Stimulated activated effector memory CD8-positive, alpha-beta T cell treated with anti-CD3 and anti-CD28 coated beads, Interleukin-12 subunit alpha, Interleukin-12 subunit beta, amount 100 ng/mL, for 72 hours (primary cell): ENCODE results near the gene TYK2.
A peak's percentile ranks its signal among the peaks of the same experiment; 100 is the strongest.
"Not testable (repeated sequence)": the region's sequence is repeated elsewhere in the genome, so short reads cannot be mapped to it uniquely, and the experiment has no call there.

Experiments used
- ATAC-seq: fragments of 150-1000 bp; cut with Tn5 transposase; 2 replicates; pipeline ENCODE4 v1.10.0; 2021
- DNase-seq, 2 donors: peaks; one replicate each; pipeline ENCODE4 v3.0.0; 2021 to 2022; ENCODE audit warnings: low spot score in 2 of 2
- H3K27ac Mint-ChIP-seq: one replicate; pipeline ENCODE4 v1.8.0; 2022; ENCODE audit warnings: mild to moderate bottlenecking, mixed read lengths
- H3K36me3 Mint-ChIP-seq: one replicate; pipeline ENCODE4 v1.8.0; 2022; ENCODE audit warnings: mild to moderate bottlenecking, mixed read lengths
- H3K4me1 Mint-ChIP-seq: one replicate; pipeline ENCODE4 v1.8.0; 2022; ENCODE audit warnings: mixed read lengths
- H3K4me3 Mint-ChIP-seq: one replicate; pipeline ENCODE4 v1.8.0; 2022; ENCODE audit warnings: mild to moderate bottlenecking, mixed read lengths
- H3K9me3 Mint-ChIP-seq: one replicate; pipeline ENCODE4 v1.8.0; 2022; ENCODE audit warnings: mixed read lengths

The TYK2 gene

GRCh38 chr19:10366950-10367512, 13.3 kb downstream of the TYK2 start:
- not testable (repeated sequence) for H3K4me1 Mint-ChIP-seq, ATAC-seq, H3K27ac Mint-ChIP-seq, H3K9me3 Mint-ChIP-seq, H3K4me3 Mint-ChIP-seq, DNase-seq
- peaks cover 96% of the 10 kb centered on the region for H3K36me3 Mint-ChIP-seq

- Mint-ChIP-seq H3K4me3 (no peak overlapping the region), H3K9me3 (no peaks in the 10 kb centered on the region), H3K27ac (no peak overlapping the region), H3K36me3 (peaks cover 100% of the 10 kb centered on the region), H3K4me1 (peaks cover 15% of the 10 kb centered on the region)
- DNase-seq (no peak), ATAC-seq (no peak)
Observed at GRCh38 chr19:10365518-10365917, 14.9 kb downstream of the TYK2 start.

- H3K4me3 Mint-ChIP-seq = no peak overlapping the region
- DNase-seq = no peak
- H3K9me3 Mint-ChIP-seq = no peaks in the 10 kb centered on the region
- H3K36me3 Mint-ChIP-seq = peaks cover 100% of the 10 kb centered on the region
- H3K27ac Mint-ChIP-seq = no peak overlapping the region
- ATAC-seq = no peak
- H3K4me1 Mint-ChIP-seq = peaks cover 14% of the 10 kb centered on the region
Observed at GRCh38 chr19:10364644-10365043, 15.7 kb downstream of the TYK2 start.

- no peaks in the 10 kb centered on the region for H3K9me3 Mint-ChIP-seq
- H3K36me3 Mint-ChIP-seq = peaks cover 100% of the 10 kb centered on the region
- H3K4me3 Mint-ChIP-seq = no peak overlapping the region
- DNase-seq = no peak
- no peak overlapping the region for H3K27ac Mint-ChIP-seq
- peak; percentile 67 for ATAC-seq
- peaks cover 7% of the 10 kb centered on the region for H3K4me1 Mint-ChIP-seq
Observed at GRCh38 chr19:10363789-10364281, 16.5 kb downstream of the TYK2 start.

- Mint-ChIP-seq H3K9me3 (no peaks in the 10 kb centered on the region), H3K36me3 (peaks cover 99% of the 10 kb centered on the region), H3K4me3 (no peak overlapping the region), H3K27ac (no peak overlapping the region), H3K4me1 (peaks cover 7% of the 10 kb centered on the region)
- DNase-seq (no peak), ATAC-seq (no peak)
Observed at GRCh38 chr19:10362259-10362658, 18.1 kb downstream of the TYK2 start.

GRCh38 chr19:10361569-10362011, 18.8 kb downstream of the TYK2 start:
- DNase-seq = no peak
- H3K4me1 Mint-ChIP-seq = peaks cover 7% of the 10 kb centered on the region
- no peaks in the 10 kb centered on the region for H3K9me3 Mint-ChIP-seq
- ATAC-seq = no peak
- no peak overlapping the region for H3K4me3 Mint-ChIP-seq
- H3K27ac Mint-ChIP-seq = peak overlapping the region; percentile 67
- H3K36me3 Mint-ChIP-seq = peaks cover 99% of the 10 kb centered on the region

GRCh38 chr19:10356431-10356830, 23.9 kb downstream of the TYK2 start:
- H3K4me3 Mint-ChIP-seq = no peak overlapping the region
- H3K9me3 Mint-ChIP-seq = no peaks in the 10 kb centered on the region
- no peak overlapping the region for H3K27ac Mint-ChIP-seq
- H3K36me3 Mint-ChIP-seq = peaks cover 99% of the 10 kb centered on the region
- DNase-seq (no peak), ATAC-seq (peak; percentile 29)
- peaks cover 7% of the 10 kb centered on the region for H3K4me1 Mint-ChIP-seq

- no peaks in the 10 kb centered on the region for H3K4me1 Mint-ChIP-seq
- H3K4me3 Mint-ChIP-seq = no peak overlapping the region
- H3K36me3 Mint-ChIP-seq = peaks cover 92% of the 10 kb centered on the region
- H3K9me3 Mint-ChIP-seq = no peaks in the 10 kb centered on the region
- ATAC-seq (peak; percentile 63), DNase-seq (peak; percentile 28 to 63)
- H3K27ac Mint-ChIP-seq = no peak overlapping the region
Observed at GRCh38 chr19:10353793-10354391, 26.5 kb downstream of the TYK2 start.

GRCh38 chr19:10352764-10353671, 27.4 kb downstream of the TYK2 start:
- ATAC-seq (peak; percentile 35), DNase-seq (no peak)
- Mint-ChIP-seq H3K9me3 (no peaks in the 10 kb centered on the region), H3K36me3 (peaks cover 83% of the 10 kb centered on the region), H3K4me1 (no peaks in the 10 kb centered on the region), H3K27ac (no peak overlapping the region), H3K4me3 (no peak overlapping the region)

- peaks cover 18% of the 10 kb centered on the region for H3K36me3 Mint-ChIP-seq
- ATAC-seq (no peak), DNase-seq (no peak)
- H3K4me1 Mint-ChIP-seq = no peaks in the 10 kb centered on the region
- no peak overlapping the region for H3K4me3 Mint-ChIP-seq
- H3K27ac Mint-ChIP-seq = no peak overlapping the region
- H3K9me3 Mint-ChIP-seq = no peaks in the 10 kb centered on the region
Observed at GRCh38 chr19:10346509-10346908, 33.9 kb downstream of the TYK2 start.

- ATAC-seq = no peak
- DNase-seq = no peak
- Mint-ChIP-seq H3K9me3 (no peaks in the 10 kb centered on the region), H3K4me1 (peaks cover 8% of the 10 kb centered on the region), H3K4me3 (no peak overlapping the region), H3K27ac (no peak overlapping the region), H3K36me3 (peaks cover under 1% of the 10 kb centered on the region)
Observed at GRCh38 chr19:10344780-10345179, 35.6 kb downstream of the TYK2 start.

- no peak for ATAC-seq
- no peak overlapping the region for H3K27ac Mint-ChIP-seq
- H3K4me3 Mint-ChIP-seq = no peak overlapping the region
- peaks cover 21% of the 10 kb centered on the region for H3K4me1 Mint-ChIP-seq
- no peak for DNase-seq
- no peaks in the 10 kb centered on the region for H3K36me3 Mint-ChIP-seq
- H3K9me3 Mint-ChIP-seq = no peaks in the 10 kb centered on the region
Observed at GRCh38 chr19:10343495-10343894, 36.9 kb downstream of the TYK2 start.

- DNase-seq = no peak
- no peaks in the 10 kb centered on the region for H3K9me3 Mint-ChIP-seq
Observed at GRCh38 chr19:10339977-10340376, 40.4 kb downstream of the TYK2 start.

GRCh38 chr19:10339380-10339960, 40.9 kb downstream of the TYK2 start, which contains the start of gene ICAM3:
Gene ICAM3 (minus strand): TSS chr19:10339624. CDS start chr19:10339614, 10 bp downstream.
- peak; percentile 93 for ATAC-seq
- peak; percentile 51 to 85 for DNase-seq
- Mint-ChIP-seq H3K36me3 (peaks cover 27% of the 10 kb centered on the region), H3K9me3 (no peaks in the 10 kb centered on the region), H3K4me3 (peak within 1 kb of the TSS; percentile 79), H3K4me1 (peaks cover 31% of the 10 kb centered on the region), H3K27ac (peak within 1 kb of the TSS; percentile 97)

More at GRCh38 chr19:10339977-10340376, 40.4 kb downstream of the TYK2 start:
- Mint-ChIP-seq H3K36me3 (peaks cover 24% of the 10 kb centered on the region), H3K4me1 (peaks cover 30% of the 10 kb centered on the region), H3K4me3 (peak overlapping the region; percentile 79), H3K27ac (peak overlapping the region; percentile 97)
- ATAC-seq = no peak

- Mint-ChIP-seq H3K4me1 (peaks cover 36% of the 10 kb centered on the region), H3K9me3 (no peaks in the 10 kb centered on the region), H3K36me3 (peaks cover 32% of the 10 kb centered on the region), H3K4me3 (peak overlapping the region; percentile 79), H3K27ac (peak overlapping the region; percentile 97)
- peak; percentile 20 for ATAC-seq
- peak in 1 of 2 donors; percentile 58 for DNase-seq
Observed at GRCh38 chr19:10338940-10339339, 41.4 kb downstream of the TYK2 start.
